Measurements from ENCODE around the gene XYLT1. TPM values are rescaled to one million over a fixed set of nuclear protein-coding genes. Genes with fewer than 3 reads are reported as not detected.

The XYLT1 gene
- total and polyA plus RNA-seq, 9 of the 15 experiments (the other 6 are each of a cell fraction or from before 2014, with no cell fraction given), result 0.03 to 0.09 (median 0.08) TPM; not detected in 6

GRCh38 chr16:17327664-17328335, 143.0 kb downstream of the XYLT1 start (continued):
- TF ChIP-seq ZNF143 (CRISPR knock-in tag; IDR thresholded peaks at IDR 0.05) (no peak), KLF6 (CRISPR knock-in tag; IDR thresholded peaks at IDR 0.05; ENCODE audit: borderline replicate concordance) (no peak), E2F3 (CRISPR knock-in tag; IDR thresholded peaks at IDR 0.05) (no peak), ELK3 (CRISPR knock-in tag; IDR thresholded peaks at IDR 0.05) (no peak), NUFIP1 (IDR thresholded peaks at IDR 0.05; ENCODE audit: partially characterized antibody) (no peak), POLR2B (IDR thresholded peaks at IDR 0.05; ENCODE audit: low read depth, partially characterized antibody) (no peak), GTF2A2 (tag; IDR thresholded peaks at IDR 0.05) (no peak)
- TF ChIP-seq, protein P1, sequence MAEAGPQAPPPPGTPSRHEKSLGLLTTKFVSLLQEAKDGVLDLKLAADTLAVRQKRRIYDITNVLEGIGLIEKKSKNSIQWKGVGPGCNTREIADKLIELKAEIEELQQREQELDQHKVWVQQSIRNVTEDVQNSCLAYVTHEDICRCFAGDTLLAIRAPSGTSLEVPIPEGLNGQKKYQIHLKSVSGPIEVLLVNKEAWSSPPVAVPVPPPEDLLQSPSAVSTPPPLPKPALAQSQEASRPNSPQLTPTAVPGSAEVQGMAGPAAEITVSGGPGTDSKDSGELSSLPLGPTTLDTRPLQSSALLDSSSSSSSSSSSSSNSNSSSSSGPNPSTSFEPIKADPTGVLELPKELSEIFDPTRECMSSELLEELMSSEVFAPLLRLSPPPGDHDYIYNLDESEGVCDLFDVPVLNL (CRISPR knock-in tag; IDR thresholded peaks at IDR 0.05; ENCODE audit: low read depth), result no peak
- TF ChIP-seq, protein P2, sequence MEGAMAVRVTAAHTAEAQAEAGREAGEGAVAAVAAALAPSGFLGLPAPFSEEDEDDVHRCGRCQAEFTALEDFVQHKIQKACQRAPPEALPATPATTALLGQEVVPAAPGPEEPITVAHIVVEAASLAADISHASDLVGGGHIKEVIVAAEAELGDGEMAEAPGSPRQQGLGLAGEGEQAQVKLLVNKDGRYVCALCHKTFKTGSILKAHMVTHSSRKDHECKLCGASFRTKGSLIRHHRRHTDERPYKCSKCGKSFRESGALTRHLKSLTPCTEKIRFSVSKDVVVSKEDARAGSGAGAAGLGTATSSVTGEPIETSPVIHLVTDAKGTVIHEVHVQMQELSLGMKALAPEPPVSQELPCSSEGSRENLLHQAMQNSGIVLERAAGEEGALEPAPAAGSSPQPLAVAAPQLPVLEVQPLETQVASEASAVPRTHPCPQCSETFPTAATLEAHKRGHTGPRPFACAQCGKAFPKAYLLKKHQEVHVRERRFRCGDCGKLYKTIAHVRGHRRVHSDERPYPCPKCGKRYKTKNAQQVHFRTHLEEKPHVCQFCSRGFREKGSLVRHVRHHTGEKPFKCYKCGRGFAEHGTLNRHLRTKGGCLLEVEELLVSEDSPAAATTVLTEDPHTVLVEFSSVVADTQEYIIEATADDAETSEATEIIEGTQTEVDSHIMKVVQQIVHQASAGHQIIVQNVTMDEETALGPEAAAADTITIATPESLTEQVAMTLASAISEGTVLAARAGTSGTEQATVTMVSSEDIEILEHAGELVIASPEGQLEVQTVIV (CRISPR knock-in tag; IDR thresholded peaks at IDR 0.05; ENCODE audit: borderline replicate concordance), result no peak
- TF ChIP-seq, protein P3, sequence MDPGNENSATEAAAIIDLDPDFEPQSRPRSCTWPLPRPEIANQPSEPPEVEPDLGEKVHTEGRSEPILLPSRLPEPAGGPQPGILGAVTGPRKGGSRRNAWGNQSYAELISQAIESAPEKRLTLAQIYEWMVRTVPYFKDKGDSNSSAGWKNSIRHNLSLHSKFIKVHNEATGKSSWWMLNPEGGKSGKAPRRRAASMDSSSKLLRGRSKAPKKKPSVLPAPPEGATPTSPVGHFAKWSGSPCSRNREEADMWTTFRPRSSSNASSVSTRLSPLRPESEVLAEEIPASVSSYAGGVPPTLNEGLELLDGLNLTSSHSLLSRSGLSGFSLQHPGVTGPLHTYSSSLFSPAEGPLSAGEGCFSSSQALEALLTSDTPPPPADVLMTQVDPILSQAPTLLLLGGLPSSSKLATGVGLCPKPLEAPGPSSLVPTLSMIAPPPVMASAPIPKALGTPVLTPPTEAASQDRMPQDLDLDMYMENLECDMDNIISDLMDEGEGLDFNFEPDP (CRISPR knock-in tag; IDR thresholded peaks at IDR 0.05), result no peak

All from K562 (cell line).